H1 (cell line): ENCODE data around the gene OR52I1. TPM values are rescaled to one million over a fixed set of nuclear protein-coding genes. Genes with fewer than 3 reads are reported as not detected.
A peak's percentile ranks its signal among the peaks of the same experiment; 100 is the strongest.

Source experiments
- CTCF ChIA-PET: fragments of 300-600 bp; sonication (Branson Sonifier 250); formaldehyde crosslinking; loops from one replicate; lab custom pipeline; 2021; ENCODE audit not compliant: partially characterized antibody; lab: Charles Lee
- POLR2A ChIA-PET: fragments of 300-600 bp; sonication (Branson Sonifier 250); formaldehyde crosslinking; loops from one replicate; lab custom pipeline; 2021; ENCODE audit warnings: inconsistent platforms; ENCODE audit not compliant: partially characterized antibody; lab: Charles Lee
- DNase-seq, 2 experiments: peaks; one replicate each; pipeline versions ENCODE4 v3.0.0 to v3.0.0-alpha.2; 2010 to 2022; ENCODE audit warnings: low spot score in 2 of 2, low read depth in 1 of 2, mixed read lengths in 1 of 2
- FAIRE-seq: peaks from 2 replicates; lab custom pipeline; 2011; peaks lifted over from hg19 to GRCh38; lab: Jason Lieb, UNC
- H2AFZ ChIP-seq: 2 replicates; pipeline ENCODE4 v1.8.1; 2012; ENCODE audit warnings: low read length, inconsistent platforms
- H2AK5ac ChIP-seq: 2 replicates; pipeline ENCODE4 v1.6.1; 2013; ENCODE audit warnings: low read depth, low read length
- H2BK120ac ChIP-seq: replicated peaks from 2 replicates; pipeline ENCODE3; 2013; ENCODE audit warnings: low read depth, low read length, inconsistent platforms
- H2BK12ac ChIP-seq: 2 replicates; pipeline ENCODE4 v1.6.1; 2013; ENCODE audit warnings: low read depth, low read length
- H2BK15ac ChIP-seq: 2 replicates; pipeline ENCODE4 v1.6.1; 2013; ENCODE audit warnings: low read length
- H2BK20ac ChIP-seq: 2 replicates; pipeline ENCODE4 v1.6.1; 2013; ENCODE audit warnings: low read length
- H2BK5ac ChIP-seq: 2 replicates; pipeline ENCODE4 v1.6.1; 2013; ENCODE audit warnings: low read depth, low read length
- H3K14ac ChIP-seq: 2 replicates; pipeline ENCODE4 v1.6.1; 2013; ENCODE audit warnings: inconsistent platforms; ENCODE audit not compliant: insufficient read length
- H3K18ac ChIP-seq: 2 replicates; pipeline ENCODE4 v1.6.1; 2013; ENCODE audit warnings: low read length; ENCODE audit errors: extremely low read depth
- H3K23ac ChIP-seq: 2 replicates; pipeline ENCODE4 v1.6.1; 2013; ENCODE audit warnings: inconsistent platforms; ENCODE audit not compliant: insufficient read length
- H3K23me2 ChIP-seq: 2 replicates; pipeline ENCODE4 v1.6.1; 2013; ENCODE audit warnings: low read depth, low read length
- H3K27ac ChIP-seq: 2 replicates; pipeline ENCODE4 v1.6.1; 2011; ENCODE audit warnings: low read depth, low read length, inconsistent platforms
- H3K27me3 ChIP-seq, 4 experiments: replicated peaks in 1 of 4; 1 replicate in 1 of 4; 2 replicates in 3 of 4; pipeline versions ENCODE4 v1.6.1 to v1.8.1; 2011 to 2013; ENCODE audit warnings: low read length in 3 of 4, mild to moderate bottlenecking in 3 of 4, inconsistent platforms in 2 of 4, mixed read lengths in 2 of 4, moderate library complexity in 1 of 4; ENCODE audit not compliant: control insufficient read depth in 3 of 4, insufficient read depth in 3 of 4; ENCODE audit errors: extremely low read depth in 1 of 4
- H3K36me3 ChIP-seq, 4 experiments: 2 replicates each; pipeline versions ENCODE4 v1.6.1 to v1.8.1; 2011 to 2013; ENCODE audit warnings: mild to moderate bottlenecking in 4 of 4, low read length in 3 of 4, moderate library complexity in 2 of 4, control low read depth in 1 of 4, inconsistent platforms in 1 of 4; ENCODE audit not compliant: insufficient read depth in 4 of 4, control insufficient read depth in 2 of 4
- H3K4ac ChIP-seq: replicated peaks from 2 replicates; pipeline ENCODE3; 2013; ENCODE audit warnings: low read length, low read depth, mixed read lengths, inconsistent platforms; ENCODE audit not compliant: insufficient read length
- H3K4me1 ChIP-seq, 4 experiments: replicated peaks in 1 of 4; 1 replicate in 1 of 4; 2 replicates in 3 of 4; pipeline versions ENCODE4 v1.6.1 to v1.8.1; 2011 to 2013; ENCODE audit warnings: low read length in 3 of 4, inconsistent platforms in 2 of 4, mixed read lengths in 1 of 4; ENCODE audit not compliant: insufficient read depth in 4 of 4, control insufficient read depth in 3 of 4
- H3K4me2 ChIP-seq, 2 experiments: 2 replicates each; pipeline versions ENCODE4 v1.6.1 to v1.8.1; 2011 to 2013; ENCODE audit warnings: low read depth in 2 of 2, low read length in 2 of 2, control low read depth in 1 of 2, inconsistent platforms in 1 of 2, mild to moderate bottlenecking in 1 of 2; ENCODE audit not compliant: insufficient read depth in 1 of 2
- H3K4me3 ChIP-seq, 4 experiments: fragments of 200-600, 300-600 bp in 1 of 4; sonication (generic), shearing (Covaris generic), sonication (Bioruptor Twin) in 1 of 4; 2 replicates each; pipeline versions ENCODE4 v1.5.1 to v1.8.1; 2011 to 2016; ENCODE audit warnings: low read length in 4 of 4, low read depth in 3 of 4, control low read depth in 2 of 4, inconsistent platforms in 2 of 4, mild to moderate bottlenecking in 2 of 4, mixed read lengths in 1 of 4, moderate library complexity in 1 of 4; ENCODE audit not compliant: insufficient read depth in 2 of 4; ENCODE audit errors: extremely low read depth in 1 of 4
- H3K56ac ChIP-seq: replicated peaks from 2 replicates; pipeline ENCODE3; 2013; ENCODE audit warnings: low read depth, mild to moderate bottlenecking, mixed read lengths, low read length, inconsistent platforms; ENCODE audit not compliant: insufficient read length
- H3K79me1 ChIP-seq: 2 replicates; pipeline ENCODE4 v1.6.1; 2013; ENCODE audit warnings: low read depth, low read length, control low read depth
- H3K79me2 ChIP-seq, 2 experiments: 2 replicates each; pipeline versions ENCODE4 v1.6.1 to v1.8.1; 2012 to 2013; ENCODE audit warnings: low read length in 2 of 2, mild to moderate bottlenecking in 2 of 2, inconsistent platforms in 1 of 2; ENCODE audit not compliant: insufficient read depth in 2 of 2, control insufficient read depth in 1 of 2
- H3K9ac ChIP-seq, 4 experiments: replicated peaks in 1 of 4; 1 replicate in 1 of 4; 2 replicates in 3 of 4; pipeline versions ENCODE4 v1.6.1 to v1.8.1; 2011 to 2013; ENCODE audit warnings: low read depth in 3 of 4, low read length in 3 of 4, control low read depth in 2 of 4, mild to moderate bottlenecking in 2 of 4, moderate library complexity in 2 of 4, inconsistent platforms in 1 of 4; ENCODE audit errors: extremely low read depth in 1 of 4
- H3K9me3 ChIP-seq, 2 experiments: 2 replicates each; pipeline versions ENCODE4 v1.6.1 to v1.8.1; 2012 to 2013; ENCODE audit warnings: mild to moderate bottlenecking in 2 of 2, moderate library complexity in 2 of 2, control low read depth in 1 of 2, inconsistent platforms in 1 of 2, low read depth in 1 of 2, low read length in 1 of 2, mixed read lengths in 1 of 2; ENCODE audit not compliant: insufficient read depth in 2 of 2
- H4K20me1 ChIP-seq, 2 experiments: replicated peaks in 1 of 2; 2 replicates each; pipeline versions ENCODE3 to v1.8.1; 2011 to 2013; ENCODE audit warnings: inconsistent platforms in 2 of 2, low read length in 2 of 2, mild to moderate bottlenecking in 1 of 2; ENCODE audit not compliant: insufficient read depth in 2 of 2, control insufficient read depth in 1 of 2
- H4K5ac ChIP-seq: 2 replicates; pipeline ENCODE4 v1.6.1; 2013; ENCODE audit warnings: low read length, low read depth, mixed read lengths, inconsistent platforms; ENCODE audit not compliant: insufficient read length
- H4K8ac ChIP-seq: 2 replicates; pipeline ENCODE4 v1.8.0; 2013; ENCODE audit warnings: mild to moderate bottlenecking, moderate library complexity, low read length, inconsistent platforms; ENCODE audit not compliant: insufficient read depth; ENCODE audit errors: extremely low read depth
- H4K91ac ChIP-seq: replicated peaks from 2 replicates; pipeline ENCODE3; 2013; ENCODE audit warnings: low read length, mixed read lengths, inconsistent platforms; ENCODE audit not compliant: insufficient read length
- CTCF ChIP-seq, 3 experiments: IDR thresholded peaks; 1 replicate in 2 of 3; 2 replicates in 1 of 3; pipeline versions ENCODE4 v1.5.1 to v1.6.1; 2011; ENCODE audit warnings: low read length in 3 of 3, mild to moderate bottlenecking in 3 of 3, inconsistent platforms in 2 of 3, low read depth in 1 of 3, moderate library complexity in 1 of 3; ENCODE audit not compliant: insufficient read depth in 1 of 3; ENCODE audit errors: control extremely low read depth in 1 of 3
- POLR2A ChIP-seq, 2 experiments: IDR thresholded peaks; 1 replicate in 1 of 2; 2 replicates in 1 of 2; pipeline ENCODE4 v1.6.1; 2011; ENCODE audit warnings: low read depth in 2 of 2, low read length in 2 of 2, mild to moderate bottlenecking in 2 of 2; ENCODE audit errors: control extremely low read depth in 1 of 2
- RAD21 ChIP-seq, 2 experiments: IDR thresholded peaks in 1 of 2; conservative IDR thresholded peaks in 1 of 2; 2 replicates each; pipeline ENCODE4 v1.6.1; 2011; ENCODE audit warnings: low read depth in 2 of 2, low read length in 2 of 2, improper control_type of control experiment in 1 of 2, inconsistent platforms in 1 of 2, mild to moderate bottlenecking in 1 of 2, moderate library complexity in 1 of 2
- WGBS, 2 experiments: shearing (Covaris generic) in 1 of 2; methylation state at CpG; one replicate each; pipeline versions ENCODE4 v1.1.6 to v1.1.7; 2013 to 2015; ENCODE audit warnings: low lambda C conversion rate in 2 of 2, mixed read lengths in 2 of 2, inconsistent platforms in 1 of 2, low coverage in 1 of 2, missing lambda C conversion rate in 1 of 2; ENCODE audit not compliant: insufficient replicate concordance in 2 of 2, insufficient coverage in 1 of 2, insufficient read length in 1 of 2; ENCODE audit errors: extremely low coverage in 1 of 2, missing lambda C conversion rate in 1 of 2; 5-methylcytosine and 5-hydroxymethylcytosine counted together
- polyA plus RNA-seq, 7 experiments: library from polyadenylated mRNA; depleted of rRNA in 3 of 7; stranded (reverse) in 5 of 7; unstranded in 2 of 7; fragments of >200 nt in 5 of 7; fragments of 200-250 nt in 2 of 7; gene quantifications; 1 replicate in 5 of 7; 2 replicates in 1 of 7; 4 replicates in 1 of 7; pipeline versions ENCODE4 v1.2.1 to v1.2.3, GENCODE V29; 2011 to 2013; ENCODE audit warnings: missing spikeins in 2 of 7, mixed read lengths in 2 of 7
- total RNA-seq: library from RNA; stranded (reverse); fragmentation: NEBNext Ultra II Directional; extraction: Animal tissue kit (Norgen Biotek cat#: 25700); gene quantifications from 2 replicates; pipeline ENCODE4 v1.2.1, GENCODE V29; 2021
- TF ChIP-seq, protein P1 (sequence below): IDR thresholded peaks from 2 replicates; pipeline ENCODE4 v1.6.1; 2011; ENCODE audit warnings: low read depth, mild to moderate bottlenecking, low read length; ENCODE audit not compliant: insufficient read depth

Gene OR52I1
- total and polyA plus RNA-seq, 2 of the 8 experiments (the other 6 are each of a cell fraction or from before 2014, with no cell fraction given): not detected

GRCh38 chr11:4626207-4627099 is 32.6 kb downstream of the OR52I1 start:
- Histone ChIP-seq H3K9ac (peak overlapping the region in 2 of 4 experiments; percentile 8 to 28; a peak in 2 of 7 replicates), H3K56ac (no peak overlapping the region), H3K23me2 (no peaks in the 10 kb centered on the region), H4K8ac (no peak overlapping the region), H3K4me2 (no peak overlapping the region), H3K23ac (no peak overlapping the region), H2BK120ac (no peak overlapping the region), H3K79me2 (no peaks in the 10 kb centered on the region), H2BK5ac (no peak overlapping the region), H2BK12ac (no peak overlapping the region), H3K27me3 (no peaks in the 10 kb centered on the region), H4K5ac (no peak overlapping the region), H2AFZ (peak overlapping the region; percentile 93; the same call in 1 of the 2 replicates), H3K36me3 (no peaks in the 10 kb centered on the region), H2AK5ac (no peak overlapping the region), H3K18ac (no peak overlapping the region), H4K91ac (no peak overlapping the region), H3K4me3 (no peak overlapping the region), H3K4me1 (no peaks in the 10 kb centered on the region), H3K14ac (no peak overlapping the region), H3K27ac (no peak overlapping the region), H3K79me1 (no peaks in the 10 kb centered on the region), H2BK15ac (no peak overlapping the region), H3K9me3 (no peaks in the 10 kb centered on the region), H2BK20ac (no peak overlapping the region), H4K20me1 (no peaks in the 10 kb centered on the region), H3K4ac (no peak overlapping the region)
- FAIRE-seq: peak; percentile 93
- ChIA-PET CTCF (interaction anchor here (0.7 to 6.1 kb wide), 24 partner anchors 12 to 1269 kb away, joined by 3 to 58 read pairs (median 4); partner anchors contain the start of genes OR51D1 and TRIM68), POLR2A (no interaction called here)
- peak in 1 of 2 experiments; percentile 84 for DNase-seq
- WGBS, 2 experiments: 50% methylated on average over 15 of the region's 15 CpGs; no CpG with 5 or more reads in 1 of the 2 experiments
- peak; percentile 93 for TF ChIP-seq RAD21 (IDR thresholded peaks at IDR 0.05 in 1 of 2, conservative IDR thresholded peaks at IDR 0.05 in 1 of 2; ENCODE audit: low read depth in 2 of 2, low read length in 2 of 2)
- no peak for TF ChIP-seq POLR2A (IDR thresholded peaks at IDR 0.05; ENCODE audit: control extremely low read depth in 1 of 2, low read depth in 2 of 2, low read length in 2 of 2)
- TF ChIP-seq CTCF (IDR thresholded peaks at IDR 0.05; ENCODE audit: control extremely low read depth in 1 of 3, insufficient read depth in 1 of 3, low read depth in 1 of 3, low read length in 3 of 3): peak; percentile 4 to 81 (median 65)
- TF ChIP-seq, protein P1, sequence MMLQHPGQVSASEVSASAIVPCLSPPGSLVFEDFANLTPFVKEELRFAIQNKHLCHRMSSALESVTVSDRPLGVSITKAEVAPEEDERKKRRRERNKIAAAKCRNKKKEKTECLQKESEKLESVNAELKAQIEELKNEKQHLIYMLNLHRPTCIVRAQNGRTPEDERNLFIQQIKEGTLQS: no peak
